GM12873 (cell line): Measurements from ENCODE around the gene SULT1B1.

ENCODE experiments used
- TF ChIP-seq, protein P1 (sequence below): IDR thresholded peaks from 2 replicates; pipeline ENCODE4 v1.5.1; 2012; ENCODE audit warnings: low read depth, mild to moderate bottlenecking, moderate library complexity, low read length, control low read depth; ENCODE audit not compliant: insufficient read depth; ENCODE audit errors: missing control alignments

The SULT1B1 gene

DNA sequence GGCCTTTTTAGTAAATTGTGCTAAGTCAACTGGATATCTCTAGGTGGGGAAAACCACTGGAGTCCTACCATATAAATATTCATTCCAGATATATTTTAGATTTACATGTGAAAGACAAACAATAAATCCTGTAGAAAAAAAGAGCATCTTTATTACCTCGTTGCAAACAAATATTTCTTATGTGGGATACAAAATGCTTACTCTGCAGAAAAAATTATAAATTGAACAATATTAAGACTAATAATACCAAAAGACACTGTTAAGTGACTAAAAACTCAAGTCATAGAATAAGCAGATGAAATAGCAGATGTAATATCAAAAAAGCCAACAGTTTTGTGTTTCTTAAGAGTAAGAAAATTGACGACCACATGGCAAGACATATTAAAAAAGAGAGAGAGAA is 43.8 kb downstream of the SULT1B1 start:
- TF ChIP-seq, protein P1, sequence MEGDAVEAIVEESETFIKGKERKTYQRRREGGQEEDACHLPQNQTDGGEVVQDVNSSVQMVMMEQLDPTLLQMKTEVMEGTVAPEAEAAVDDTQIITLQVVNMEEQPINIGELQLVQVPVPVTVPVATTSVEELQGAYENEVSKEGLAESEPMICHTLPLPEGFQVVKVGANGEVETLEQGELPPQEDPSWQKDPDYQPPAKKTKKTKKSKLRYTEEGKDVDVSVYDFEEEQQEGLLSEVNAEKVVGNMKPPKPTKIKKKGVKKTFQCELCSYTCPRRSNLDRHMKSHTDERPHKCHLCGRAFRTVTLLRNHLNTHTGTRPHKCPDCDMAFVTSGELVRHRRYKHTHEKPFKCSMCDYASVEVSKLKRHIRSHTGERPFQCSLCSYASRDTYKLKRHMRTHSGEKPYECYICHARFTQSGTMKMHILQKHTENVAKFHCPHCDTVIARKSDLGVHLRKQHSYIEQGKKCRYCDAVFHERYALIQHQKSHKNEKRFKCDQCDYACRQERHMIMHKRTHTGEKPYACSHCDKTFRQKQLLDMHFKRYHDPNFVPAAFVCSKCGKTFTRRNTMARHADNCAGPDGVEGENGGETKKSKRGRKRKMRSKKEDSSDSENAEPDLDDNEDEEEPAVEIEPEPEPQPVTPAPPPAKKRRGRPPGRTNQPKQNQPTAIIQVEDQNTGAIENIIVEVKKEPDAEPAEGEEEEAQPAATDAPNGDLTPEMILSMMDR: no peak

DNA sequence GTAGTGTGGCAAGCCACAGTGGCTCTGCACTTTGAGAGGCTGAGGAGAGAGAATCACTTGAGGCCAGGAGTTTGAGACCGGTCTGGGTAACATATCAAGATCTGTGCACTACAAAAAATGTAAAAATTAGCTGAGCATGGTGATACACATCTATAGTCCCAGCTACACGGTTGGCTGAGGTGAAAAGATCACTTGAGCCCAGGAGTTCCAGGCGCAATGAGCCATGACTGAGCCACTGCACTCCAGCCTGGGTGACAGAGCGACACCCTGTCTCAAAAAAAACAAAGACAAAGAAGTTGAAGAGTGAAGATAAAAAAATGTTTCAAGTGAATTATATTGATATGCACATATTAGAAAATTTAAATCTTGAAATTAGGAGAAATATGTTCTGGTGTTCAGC is 46.3 kb downstream of the SULT1B1 start:
- TF ChIP-seq, protein P1: no peak

DNA sequence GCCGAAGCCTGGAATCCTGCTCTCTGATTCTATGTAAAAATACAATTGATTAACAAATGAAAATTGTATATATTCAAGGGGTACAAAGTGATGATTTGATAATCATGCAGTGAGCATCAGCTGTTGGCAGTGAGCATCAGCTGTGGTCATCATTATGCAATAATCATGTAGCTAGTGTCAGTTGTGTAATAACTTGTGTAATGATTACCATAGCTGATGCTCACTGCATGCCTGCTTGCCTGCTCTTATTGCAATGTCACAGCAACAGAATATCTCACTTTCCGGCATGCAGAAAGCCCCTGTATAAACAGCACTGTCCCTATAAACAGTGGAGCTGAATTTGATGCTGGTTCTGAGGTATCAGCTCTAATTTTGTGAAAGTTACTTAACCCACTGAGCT is 46.8 kb downstream of the SULT1B1 start:
- TF ChIP-seq, protein P1: no peak

DNA sequence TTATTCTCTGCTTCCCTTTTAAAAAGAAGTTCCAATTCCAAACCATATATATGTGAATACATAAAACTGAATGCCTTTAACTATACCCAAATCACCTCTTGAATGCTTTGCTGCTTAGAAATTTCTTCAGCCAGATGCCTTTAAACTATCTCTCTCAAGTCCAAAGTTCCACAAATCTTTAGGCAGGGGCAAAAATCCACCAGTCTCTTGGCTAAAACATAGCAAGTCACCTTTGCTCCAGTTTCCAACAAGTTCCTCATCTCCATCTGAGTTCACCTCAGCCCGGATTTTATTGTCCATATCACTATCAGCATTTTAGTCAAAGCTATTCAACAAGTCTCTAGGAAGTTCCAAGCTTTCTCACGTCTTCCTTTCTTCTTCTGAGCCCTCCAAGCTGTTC is 49.8 kb downstream of the SULT1B1 start:
- TF ChIP-seq, protein P1: no peak

DNA sequence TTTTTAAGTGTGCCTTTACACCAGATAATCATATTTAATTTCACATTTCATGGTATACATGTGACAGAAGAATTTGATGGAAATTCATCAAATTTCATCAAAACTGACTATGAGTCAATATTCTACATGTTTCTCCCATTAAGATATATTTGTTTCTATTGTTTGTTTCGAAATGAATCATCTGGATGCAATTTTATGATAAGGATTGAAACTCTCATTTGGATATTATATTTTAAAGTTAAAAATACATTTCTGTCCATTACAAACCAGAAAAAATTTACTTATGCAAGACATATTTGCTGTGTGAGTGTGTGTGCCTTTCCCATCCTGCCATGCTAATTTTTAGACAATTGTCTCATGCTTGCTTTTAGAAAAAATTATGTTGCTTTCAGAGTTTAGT is 52.2 kb downstream of the SULT1B1 start:
- TF ChIP-seq, protein P1: no peak

DNA sequence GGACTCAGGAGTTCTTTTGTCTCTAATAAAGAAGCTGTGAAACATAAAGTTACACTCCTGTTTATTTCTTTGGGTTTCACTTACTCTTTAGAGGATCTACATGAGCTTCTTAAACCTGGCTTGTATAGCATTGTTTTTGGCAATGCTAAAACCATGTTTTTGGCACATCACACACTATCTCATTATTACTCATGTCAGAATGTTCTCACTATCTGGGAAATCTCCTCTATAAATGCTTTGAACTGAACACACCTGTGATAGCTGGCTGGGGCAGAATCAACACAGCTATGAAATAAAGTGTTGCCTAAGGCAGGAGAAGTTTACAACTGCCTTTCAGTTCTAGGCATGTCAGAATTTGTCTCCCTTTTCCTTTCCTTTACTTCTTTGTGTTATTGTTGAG is 52.6 kb downstream of the SULT1B1 start:
- TF ChIP-seq, protein P1: no peak

DNA sequence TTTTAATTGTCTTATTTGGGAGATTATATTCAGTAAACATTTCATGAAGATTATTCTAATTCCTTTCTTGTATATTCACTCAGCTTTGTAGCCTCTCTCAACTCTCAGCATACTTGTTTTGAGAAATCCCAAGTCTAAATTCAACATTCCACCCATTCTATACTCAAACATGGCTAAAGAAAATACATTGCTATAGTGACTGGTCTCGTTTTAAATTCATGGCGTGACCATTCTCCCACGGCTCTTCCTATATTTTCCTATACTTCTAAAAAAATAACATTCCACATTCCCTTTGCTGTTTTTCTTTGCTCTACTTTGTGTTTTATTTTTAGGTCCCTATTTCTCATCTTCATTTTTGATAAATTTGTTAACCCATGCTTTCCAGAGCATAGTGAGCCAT is 58.2 kb downstream of the SULT1B1 start:
- TF ChIP-seq, protein P1: no peak
